PC-3 (cell line): ENCODE measurements around the gene SYT7.

Experiments
- EZH2 ChIP-seq: fragments of 300-600 bp; sonication (generic); IDR thresholded peaks from one replicate; pipeline ENCODE4 v1.6.1; 2017; ENCODE audit warnings: antibody characterized with exemption, mild to moderate bottlenecking, low read length; ENCODE audit not compliant: unreplicated experiment
- EZH2phosphoT487 ChIP-seq: fragments of 300-600 bp; sonication (generic); IDR thresholded peaks from 2 replicates; pipeline ENCODE4 v1.6.1; 2018; ENCODE audit warnings: mild to moderate bottlenecking, antibody characterized with exemption, low read length, borderline replicate concordance
- TF ChIP-seq, protein P1 (sequence below): fragments of 300-600 bp; sonication (generic); conservative IDR thresholded peaks from 2 replicates; pipeline ENCODE4 v1.5.1; 2017; ENCODE audit warnings: antibody characterized with exemption, low read depth, mild to moderate bottlenecking, low read length

DNA sequence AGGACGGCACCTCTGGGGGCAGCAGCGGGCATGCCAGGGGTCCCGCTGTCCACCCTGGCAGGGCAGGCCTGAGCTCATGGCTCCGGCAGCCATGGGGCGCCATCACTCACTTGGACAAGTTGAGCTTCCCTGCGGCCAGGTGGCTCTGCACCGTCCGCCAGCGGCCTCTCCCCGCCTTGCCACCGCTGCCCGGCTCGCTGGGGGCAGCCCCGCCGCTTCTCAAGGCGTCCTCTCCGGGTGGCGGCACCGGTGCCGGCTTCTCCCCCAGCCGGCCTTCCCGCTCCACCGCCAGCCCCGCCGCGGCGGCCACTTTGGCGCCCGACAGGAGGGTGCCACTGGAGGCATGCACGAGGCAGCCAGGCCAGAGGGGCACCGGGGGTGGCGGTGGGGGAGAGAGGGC lies 35.0 kb downstream of the SYT7 start:
- TF ChIP-seq, protein P1, sequence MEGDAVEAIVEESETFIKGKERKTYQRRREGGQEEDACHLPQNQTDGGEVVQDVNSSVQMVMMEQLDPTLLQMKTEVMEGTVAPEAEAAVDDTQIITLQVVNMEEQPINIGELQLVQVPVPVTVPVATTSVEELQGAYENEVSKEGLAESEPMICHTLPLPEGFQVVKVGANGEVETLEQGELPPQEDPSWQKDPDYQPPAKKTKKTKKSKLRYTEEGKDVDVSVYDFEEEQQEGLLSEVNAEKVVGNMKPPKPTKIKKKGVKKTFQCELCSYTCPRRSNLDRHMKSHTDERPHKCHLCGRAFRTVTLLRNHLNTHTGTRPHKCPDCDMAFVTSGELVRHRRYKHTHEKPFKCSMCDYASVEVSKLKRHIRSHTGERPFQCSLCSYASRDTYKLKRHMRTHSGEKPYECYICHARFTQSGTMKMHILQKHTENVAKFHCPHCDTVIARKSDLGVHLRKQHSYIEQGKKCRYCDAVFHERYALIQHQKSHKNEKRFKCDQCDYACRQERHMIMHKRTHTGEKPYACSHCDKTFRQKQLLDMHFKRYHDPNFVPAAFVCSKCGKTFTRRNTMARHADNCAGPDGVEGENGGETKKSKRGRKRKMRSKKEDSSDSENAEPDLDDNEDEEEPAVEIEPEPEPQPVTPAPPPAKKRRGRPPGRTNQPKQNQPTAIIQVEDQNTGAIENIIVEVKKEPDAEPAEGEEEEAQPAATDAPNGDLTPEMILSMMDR: no peak
- no peak for TF ChIP-seq EZH2phosphoT487
- TF ChIP-seq EZH2: no peak
